ENCODE results near the gene OCSTAMP. TPM values are rescaled to one million over a fixed set of nuclear protein-coding genes. Genes with fewer than 3 reads are reported as not detected.

OCSTAMP gene
- total RNA-seq, 1 experiment from 2014 or later = not detected

GRCh38 chr20:46507760-46508407 lies 42.6 kb downstream of the OCSTAMP start:
- H3K4me3 ChIP-seq (ENCODE audit: low read depth in 2 of 2, low read length in 2 of 2) = no peak overlapping the region
- no TSS peak for BruUV-seq (replicated peaks)
- ChIA-PET POLR2A (no interaction called here), CTCF (no interaction called here)
- intact Hi-C loops (cut with micrococcal nuclease; ENCODE audit: unreplicated experiment) = no loop called here
- peaks cover 5% of the 10 kb centered on the region; the same call in 1 of the 2 replicates for H3K27me3 ChIP-seq (ENCODE audit: control insufficient read depth, insufficient read depth, low read length)
- H3K27ac ChIP-seq (ENCODE audit: low read length) = no peak overlapping the region
- ATAC-seq = no peak
- no peak for TF ChIP-seq POLR2AphosphoS5 (IDR thresholded peaks at IDR 0.05; ENCODE audit: low read depth, low read length)
- TF ChIP-seq TCF7L2 (IDR thresholded peaks at IDR 0.05; ENCODE audit: low read depth, low read length) = no peak
- no peak for TF ChIP-seq SIN3A (IDR thresholded peaks at IDR 0.05; ENCODE audit: borderline replicate concordance, insufficient read depth, low read depth, low read length)
- TF ChIP-seq, protein P1, sequence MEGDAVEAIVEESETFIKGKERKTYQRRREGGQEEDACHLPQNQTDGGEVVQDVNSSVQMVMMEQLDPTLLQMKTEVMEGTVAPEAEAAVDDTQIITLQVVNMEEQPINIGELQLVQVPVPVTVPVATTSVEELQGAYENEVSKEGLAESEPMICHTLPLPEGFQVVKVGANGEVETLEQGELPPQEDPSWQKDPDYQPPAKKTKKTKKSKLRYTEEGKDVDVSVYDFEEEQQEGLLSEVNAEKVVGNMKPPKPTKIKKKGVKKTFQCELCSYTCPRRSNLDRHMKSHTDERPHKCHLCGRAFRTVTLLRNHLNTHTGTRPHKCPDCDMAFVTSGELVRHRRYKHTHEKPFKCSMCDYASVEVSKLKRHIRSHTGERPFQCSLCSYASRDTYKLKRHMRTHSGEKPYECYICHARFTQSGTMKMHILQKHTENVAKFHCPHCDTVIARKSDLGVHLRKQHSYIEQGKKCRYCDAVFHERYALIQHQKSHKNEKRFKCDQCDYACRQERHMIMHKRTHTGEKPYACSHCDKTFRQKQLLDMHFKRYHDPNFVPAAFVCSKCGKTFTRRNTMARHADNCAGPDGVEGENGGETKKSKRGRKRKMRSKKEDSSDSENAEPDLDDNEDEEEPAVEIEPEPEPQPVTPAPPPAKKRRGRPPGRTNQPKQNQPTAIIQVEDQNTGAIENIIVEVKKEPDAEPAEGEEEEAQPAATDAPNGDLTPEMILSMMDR (IDR thresholded peaks at IDR 0.05) = no peak
- no peak for TF ChIP-seq REST (IDR thresholded peaks at IDR 0.05; ENCODE audit: insufficient read depth in 1 of 2, low read depth in 2 of 2, low read length in 1 of 2)
- H3K36me3 ChIP-seq (ENCODE audit: control insufficient read depth, insufficient read depth, low read length) = no peaks in the 10 kb centered on the region
- peaks cover 17% of the 10 kb centered on the region; the same call in 1 of the 2 replicates for H3K9me3 ChIP-seq (ENCODE audit: control insufficient read depth, insufficient read depth, low read depth, low read length)
- in situ Hi-C loops (cut with HindIII; ENCODE audit: low pct_unique_long_range_greater_than_20kb, low sequenced_read_pairs) = no loop called here
- H3K4me1 ChIP-seq (ENCODE audit: control insufficient read depth, insufficient read depth, low read length) = no peaks in the 10 kb centered on the region
- no peak for DNase-seq (ENCODE audit: low read depth, low spot score)

- no peak for TF ChIP-seq TCF7L2 (IDR thresholded peaks at IDR 0.05; ENCODE audit: low read depth, low read length)
- TF ChIP-seq SIN3A (IDR thresholded peaks at IDR 0.05; ENCODE audit: borderline replicate concordance, insufficient read depth, low read depth, low read length) = no peak
- no peak for TF ChIP-seq POLR2AphosphoS5 (IDR thresholded peaks at IDR 0.05; ENCODE audit: low read depth, low read length)
- TF ChIP-seq, protein P1 (IDR thresholded peaks at IDR 0.05) = no peak
- TF ChIP-seq REST (IDR thresholded peaks at IDR 0.05; ENCODE audit: insufficient read depth in 1 of 2, low read depth in 2 of 2, low read length in 1 of 2) = no peak
- no TSS peak for BruUV-seq (replicated peaks)
- in situ Hi-C loops (cut with HindIII; ENCODE audit: low pct_unique_long_range_greater_than_20kb, low sequenced_read_pairs) = no loop called here
Observed at GRCh38 chr20:46505506-46505905, 44.9 kb downstream of the OCSTAMP start.

More at GRCh38 chr20:46505506-46505905, 44.9 kb downstream of the OCSTAMP start:
- DNase-seq (ENCODE audit: low read depth, low spot score) = no peak
- no peak overlapping the region for H3K27ac ChIP-seq (ENCODE audit: low read length)
- H3K36me3 ChIP-seq (ENCODE audit: control insufficient read depth, insufficient read depth, low read length) = no peaks in the 10 kb centered on the region
- CTCF ChIA-PET = no interaction called here
- no peak for ATAC-seq
- no peaks in the 10 kb centered on the region for H3K4me1 ChIP-seq (ENCODE audit: control insufficient read depth, insufficient read depth, low read length)
- H3K27me3 ChIP-seq (ENCODE audit: control insufficient read depth, insufficient read depth, low read length) = peaks cover 2% of the 10 kb centered on the region; the same call in 1 of the 2 replicates
- POLR2A ChIA-PET = no interaction called here
- intact Hi-C loops (cut with micrococcal nuclease; ENCODE audit: unreplicated experiment) = no loop called here
- H3K4me3 ChIP-seq (ENCODE audit: low read depth in 2 of 2, low read length in 2 of 2) = no peak overlapping the region
- peaks cover 40% of the 10 kb centered on the region for H3K9me3 ChIP-seq (ENCODE audit: control insufficient read depth, insufficient read depth, low read depth, low read length)

All from Panc1 (cell line).